GM18499 (cell line): ENCODE measurements around the gene ESCO1.
"Not testable (repeated sequence)": the region's sequence is repeated elsewhere in the genome, so short reads cannot be mapped to it uniquely, and the experiment has no call there.

Experiments
- ATAC-seq: cut with Tn5 transposase; IDR thresholded peaks from one replicate; pipeline ENCODE4 v1.9.1; 2021; ENCODE audit warnings: moderate number of reproducible peaks; ENCODE audit not compliant: insufficient read depth, unreplicated experiment

The ESCO1 gene

DNA sequence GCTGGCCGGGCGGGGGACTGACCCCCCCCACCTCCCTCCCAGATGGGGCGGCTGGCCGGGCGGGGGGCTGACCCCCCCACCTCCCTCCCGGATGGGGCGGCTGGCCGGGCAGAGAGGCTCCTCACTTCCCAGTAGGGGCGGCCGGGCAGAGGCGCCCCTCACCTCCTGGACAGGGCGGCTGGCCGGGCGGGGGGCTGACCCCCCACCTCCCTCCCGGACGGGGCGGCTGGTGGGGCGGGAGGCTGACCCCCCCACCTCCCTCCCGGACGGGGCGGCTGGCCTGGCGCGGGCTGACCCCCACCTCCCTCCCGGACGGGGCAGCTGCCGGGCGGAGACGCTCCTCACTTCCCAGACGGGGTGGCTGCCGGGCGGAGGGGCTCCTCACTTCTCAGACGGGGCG, 8.1 kb downstream of the ESCO1 start:
- ATAC-seq, result not testable (repeated sequence)

DNA sequence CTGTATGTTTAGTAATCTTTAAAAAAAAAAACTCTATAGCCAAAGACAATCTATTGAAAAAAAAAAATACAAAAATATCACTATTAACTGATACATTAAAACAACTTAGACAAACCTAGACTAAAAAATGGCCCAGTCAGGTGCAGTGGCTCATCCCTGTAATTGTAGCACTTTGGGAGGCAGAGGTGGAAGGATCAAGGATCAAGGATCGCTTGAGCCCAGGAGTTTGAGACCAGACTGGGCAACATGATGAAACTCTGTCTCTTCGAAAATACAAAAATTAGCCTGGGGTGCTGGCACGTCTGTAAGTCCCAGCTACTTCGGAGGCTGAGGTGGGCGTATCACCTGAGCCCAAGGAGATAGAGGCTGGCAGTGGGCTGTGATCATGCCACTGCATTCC, 16.1 kb downstream of the ESCO1 start:
- ATAC-seq, result no peak

DNA sequence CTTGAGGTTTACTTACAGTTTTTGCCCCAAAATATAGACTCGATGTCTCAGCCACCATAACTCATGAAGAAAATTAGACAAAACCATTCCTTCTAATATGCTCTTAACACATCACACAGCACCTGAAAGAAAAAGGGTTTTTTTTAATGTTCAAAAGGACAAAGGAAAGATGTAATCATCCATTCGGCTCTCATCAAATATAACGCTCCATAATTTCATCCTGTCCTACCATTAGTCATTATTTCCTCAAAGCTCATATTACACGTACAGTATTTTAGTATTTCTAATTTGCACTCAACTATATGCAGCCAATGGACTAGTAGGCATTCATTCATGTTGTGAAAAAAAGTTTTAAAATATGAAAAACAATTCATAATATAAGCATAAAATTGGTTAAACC, 24.8 kb downstream of the ESCO1 start:
- ATAC-seq, result no peak

DNA sequence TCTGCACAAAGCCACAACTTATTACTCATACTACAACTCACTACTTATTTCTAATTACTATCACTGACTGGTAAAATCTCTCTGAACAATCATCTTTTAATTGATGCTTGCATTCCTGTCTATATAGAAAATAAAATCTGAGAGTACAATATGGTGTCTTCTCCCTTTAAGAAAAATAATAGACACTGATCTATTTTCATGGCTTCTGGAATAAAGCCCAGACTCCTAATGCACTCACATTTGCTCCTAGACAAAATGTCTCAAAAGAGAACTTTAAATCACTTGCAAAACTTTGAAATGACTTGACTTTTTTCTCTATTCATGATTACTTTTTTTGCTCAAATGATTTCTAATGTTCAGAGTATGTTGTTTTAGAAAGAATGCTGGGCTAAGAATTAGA, 28.7 kb downstream of the ESCO1 start:
- no peak for ATAC-seq

DNA sequence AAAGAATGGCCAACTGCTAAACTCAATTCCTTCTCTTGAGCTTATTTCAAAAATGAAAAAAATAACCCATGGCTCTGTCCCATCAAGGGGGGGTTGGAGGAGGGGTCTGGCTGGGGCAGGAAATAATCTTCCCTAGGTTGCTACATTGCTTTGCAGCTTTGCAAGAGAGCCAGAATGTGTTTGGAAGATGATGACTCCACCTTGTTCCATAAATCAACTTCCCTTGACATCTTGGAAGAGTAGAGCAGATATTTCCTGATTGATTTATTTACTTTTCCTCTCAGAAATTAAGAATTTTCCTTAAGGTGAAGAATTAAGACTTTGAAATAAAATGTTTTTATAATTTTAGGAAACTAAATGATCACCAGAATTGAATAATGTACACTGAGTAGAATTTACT, 41.3 kb downstream of the ESCO1 start:
- no peak for ATAC-seq

DNA sequence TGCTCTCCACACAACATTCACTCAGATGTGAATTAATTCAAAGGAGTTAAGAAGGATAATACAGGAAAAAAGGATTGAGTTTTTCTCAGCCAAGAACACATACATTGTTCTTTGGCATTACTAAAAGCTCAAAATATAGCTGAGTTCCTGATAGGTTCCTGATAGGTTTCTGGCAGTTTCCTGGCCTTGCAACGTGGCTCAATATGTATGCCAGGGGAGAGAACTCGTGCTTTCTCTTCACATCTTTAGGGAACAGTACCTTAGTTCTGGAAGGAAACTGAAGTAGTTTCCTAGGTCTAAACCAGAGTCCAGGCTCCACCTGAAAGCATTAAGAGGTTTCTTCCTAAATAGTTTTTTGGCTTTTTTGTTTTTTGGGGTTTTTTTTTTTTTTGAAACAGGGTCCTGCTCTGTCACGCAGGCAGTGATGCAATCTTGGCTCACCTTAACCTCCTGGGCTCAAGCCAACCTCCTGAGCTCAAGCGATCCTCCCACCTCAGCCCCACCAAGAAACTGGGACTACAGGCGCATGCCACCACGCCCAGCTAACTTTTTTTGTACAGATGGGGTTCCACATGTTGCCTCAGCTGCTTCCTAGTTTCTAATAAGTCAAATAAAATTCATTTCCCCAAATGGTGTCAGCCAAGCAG, 42.8 kb downstream of the ESCO1 start:
- ATAC-seq, result no peak

DNA sequence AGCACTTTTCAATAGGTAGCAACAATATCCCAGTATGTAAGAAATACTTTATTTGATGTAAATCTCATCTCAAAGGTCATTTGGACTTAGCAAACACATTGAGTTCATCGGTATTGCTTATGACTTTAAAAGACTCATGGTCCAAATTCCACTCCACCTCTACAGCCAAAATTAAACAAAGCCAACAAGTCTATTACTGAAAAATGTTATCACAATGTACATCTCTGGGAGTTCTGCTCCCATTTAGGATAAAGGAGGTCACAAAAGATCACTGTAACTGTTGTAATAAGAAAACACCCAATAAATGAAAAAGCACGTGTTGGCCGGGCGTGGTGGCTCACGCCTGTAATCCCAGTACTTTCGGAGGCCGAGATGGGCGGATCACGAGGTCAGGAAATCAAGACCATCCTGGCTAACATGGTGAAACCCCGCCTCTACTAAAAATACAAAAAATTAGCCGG, 50.0 kb downstream of the ESCO1 start:
- no peak for ATAC-seq

DNA sequence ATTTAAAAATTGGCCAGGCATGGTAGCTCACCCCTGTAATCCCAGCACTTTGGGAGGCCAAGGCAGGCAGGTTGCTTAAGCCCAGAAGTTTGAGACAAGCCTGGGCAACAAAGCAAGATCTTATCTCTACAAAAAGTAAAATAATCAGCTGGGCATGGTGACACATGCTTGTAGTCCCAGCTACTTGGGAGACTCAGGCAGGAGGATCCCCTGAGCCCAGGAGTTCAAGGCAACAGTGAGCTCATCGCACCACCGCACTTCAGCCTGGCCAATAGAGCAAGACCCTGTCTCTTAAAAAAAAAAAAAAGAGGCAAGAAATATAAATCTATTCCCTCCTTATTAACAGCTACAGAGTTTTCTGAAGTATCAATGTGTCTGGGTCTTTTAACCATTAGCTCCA, 51.9 kb downstream of the ESCO1 start:
- no peak for ATAC-seq

DNA sequence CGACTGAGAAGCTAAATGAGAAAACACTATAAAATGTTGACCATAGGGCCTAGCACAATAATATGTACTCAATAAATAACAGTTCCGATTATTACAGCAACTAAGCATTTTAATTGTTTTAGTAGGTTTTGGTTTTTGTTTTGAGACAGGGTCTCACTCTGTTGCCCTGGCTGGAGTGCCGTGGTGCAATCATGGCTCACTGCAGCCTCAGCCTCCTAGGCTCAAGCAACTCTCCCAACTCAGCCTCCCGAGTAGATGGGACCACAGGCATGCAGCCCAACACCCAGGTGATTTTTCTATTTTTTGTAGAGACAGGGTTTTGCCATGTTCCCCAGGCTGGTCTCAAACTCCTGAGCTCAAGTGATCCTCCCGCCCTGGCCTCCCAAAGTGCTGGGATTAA, 54.1 kb downstream of the ESCO1 start:
- no peak for ATAC-seq

DNA sequence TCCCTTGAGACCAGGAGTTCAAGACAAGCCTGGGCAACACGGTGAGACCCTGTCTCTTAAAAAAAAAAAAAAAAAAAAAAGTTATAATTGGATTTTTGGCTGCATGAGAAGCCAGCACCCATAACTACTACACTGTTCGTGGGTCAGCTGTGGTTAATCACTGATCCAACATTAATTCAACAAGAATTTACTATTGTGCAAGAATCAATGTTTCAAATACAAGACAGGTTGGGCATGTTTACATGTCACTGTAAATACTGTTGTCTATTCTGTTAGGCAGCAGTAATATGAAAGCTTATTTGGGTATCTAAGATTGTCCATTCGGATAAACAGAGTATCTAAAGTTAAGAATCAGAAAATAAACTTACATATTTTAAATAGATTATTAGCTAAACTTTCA, 62.3 kb downstream of the ESCO1 start:
- no peak for ATAC-seq

DNA sequence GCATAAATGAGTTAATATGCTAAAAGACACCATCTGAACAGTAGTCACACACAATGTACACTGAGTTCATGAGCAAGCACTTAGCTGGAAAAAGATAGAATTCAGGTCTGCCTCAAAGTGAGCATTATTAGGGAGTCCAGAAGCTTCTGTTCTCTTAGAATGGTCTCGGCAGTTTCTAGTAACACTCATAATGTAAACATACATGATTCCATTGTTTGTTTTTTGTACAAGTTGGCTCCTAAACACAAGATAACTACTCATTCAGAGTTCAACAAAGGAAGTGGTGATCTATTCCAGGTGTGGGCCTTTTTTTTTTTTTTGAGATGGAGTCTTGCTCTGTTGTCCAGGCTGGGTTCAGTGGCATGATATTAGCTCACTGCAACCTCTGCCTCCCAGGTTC, 66.2 kb downstream of the ESCO1 start:
- no peak for ATAC-seq

DNA sequence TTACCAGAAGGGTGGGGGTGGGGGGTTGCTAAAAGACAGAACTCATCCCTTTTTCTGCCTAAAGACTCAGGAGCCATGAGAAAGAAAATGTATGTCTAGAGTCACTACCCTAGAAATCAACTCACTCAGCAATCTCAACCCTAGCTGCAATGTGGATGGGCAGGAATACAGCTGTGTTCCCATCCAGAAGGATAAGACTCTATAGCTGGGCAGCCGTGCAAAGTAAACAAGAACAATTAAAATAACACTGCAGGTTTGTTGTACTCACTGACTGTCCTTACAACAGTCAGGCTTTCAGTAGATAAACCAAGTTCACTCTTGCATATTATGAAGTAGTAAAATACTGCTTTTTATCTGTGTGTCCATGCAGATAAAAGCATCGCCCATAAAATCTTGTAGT, 74.0 kb downstream of the ESCO1 start:
- no peak for ATAC-seq

DNA sequence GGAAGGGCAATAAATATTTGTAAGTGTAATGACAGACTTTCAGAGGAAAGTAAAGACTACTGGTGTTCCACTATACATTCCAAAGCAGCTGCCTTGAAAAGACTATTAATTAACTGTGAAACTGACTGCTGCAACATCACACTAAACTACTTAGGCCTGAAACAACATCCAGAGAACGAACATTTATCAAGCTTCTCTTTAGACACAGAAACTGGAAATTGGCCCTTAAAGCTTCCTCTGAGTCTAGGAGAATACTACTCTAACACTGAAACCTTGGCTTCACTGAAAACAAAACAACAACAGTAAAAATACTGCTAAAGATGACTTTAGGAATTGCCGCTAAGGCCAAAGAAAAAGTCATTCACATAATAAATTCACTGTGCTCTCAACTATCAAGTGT, 74.6 kb downstream of the ESCO1 start:
- ATAC-seq, result no peak

DNA sequence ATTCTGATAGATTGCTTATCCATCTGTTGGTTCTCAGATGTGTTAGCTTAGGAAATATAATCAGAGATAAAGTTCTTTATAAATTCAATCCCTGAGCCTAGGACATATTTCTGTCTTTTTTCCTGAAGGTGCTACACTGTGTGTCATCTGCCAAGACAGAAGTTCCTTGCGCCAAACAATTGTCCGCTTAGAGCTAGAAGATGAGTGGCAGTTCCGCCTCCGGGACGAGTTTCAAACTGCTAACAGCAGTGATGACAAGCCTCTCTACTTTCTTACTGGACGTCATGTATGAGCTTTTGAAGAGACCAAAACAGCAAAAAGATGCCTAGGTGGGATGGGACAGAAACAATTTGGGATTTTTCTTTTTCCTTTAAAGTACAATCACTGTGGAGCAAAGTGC, 78.0 kb downstream of the ESCO1 start:
- no peak for ATAC-seq

DNA sequence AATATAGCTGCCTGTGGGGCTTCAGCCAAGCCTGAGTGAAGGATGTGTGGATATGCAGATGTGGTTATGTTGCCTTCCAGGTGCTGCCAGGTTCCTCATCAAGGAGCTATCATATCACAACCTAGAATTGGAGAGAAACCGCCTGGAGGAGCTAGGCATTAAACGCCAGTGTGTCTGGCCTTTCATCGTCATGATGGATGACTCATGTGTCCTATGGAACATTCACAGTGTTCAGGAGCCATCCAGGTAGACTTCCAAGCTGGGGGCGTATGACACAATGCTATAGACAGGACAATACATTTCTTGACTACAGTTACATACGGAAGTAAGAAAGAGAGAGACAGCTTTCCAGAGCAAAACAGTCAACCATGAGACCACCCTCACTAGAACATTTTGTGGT, 86.8 kb downstream of the ESCO1 start:
- ATAC-seq, result no peak

DNA sequence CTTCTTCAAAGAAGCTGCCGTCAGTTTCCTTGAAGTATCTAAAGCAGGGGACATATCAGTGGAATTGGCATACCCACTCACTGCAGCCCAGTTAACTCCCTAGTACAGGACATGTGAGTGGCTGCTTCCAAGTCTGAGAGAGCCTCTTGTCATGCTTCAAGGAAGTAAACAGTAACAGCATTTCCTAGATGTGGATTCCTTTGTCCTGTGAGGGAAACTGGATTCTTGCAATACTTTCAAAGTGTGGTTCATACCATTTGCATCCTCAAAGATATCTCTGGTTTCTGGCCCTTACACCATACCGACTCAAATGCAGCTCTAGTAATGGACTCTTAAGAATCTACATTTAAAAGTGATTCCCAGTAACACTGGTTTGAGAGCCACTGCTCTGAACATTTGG, 87.2 kb downstream of the ESCO1 start:
- ATAC-seq, result no peak

DNA sequence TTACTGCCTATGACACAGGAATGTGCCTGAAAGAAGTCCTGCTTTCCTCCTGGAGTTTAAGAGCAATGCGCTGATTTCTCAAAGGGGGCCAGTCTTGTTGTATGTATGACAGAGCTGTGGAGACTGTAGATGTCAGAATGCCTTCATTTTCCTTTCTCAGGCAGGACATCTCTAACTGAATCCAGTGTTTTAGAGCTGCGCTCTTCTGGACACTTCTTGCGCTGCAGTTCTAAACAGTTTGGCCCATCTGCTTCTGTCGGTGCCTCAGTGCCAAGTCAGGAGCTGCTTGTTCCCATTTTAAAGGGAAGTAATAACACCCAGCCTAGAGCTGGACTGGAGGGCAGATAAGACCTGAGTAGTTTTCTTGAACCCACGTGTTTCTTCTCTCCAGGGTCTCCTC, 91.4 kb downstream of the ESCO1 start:
- no peak for ATAC-seq

DNA sequence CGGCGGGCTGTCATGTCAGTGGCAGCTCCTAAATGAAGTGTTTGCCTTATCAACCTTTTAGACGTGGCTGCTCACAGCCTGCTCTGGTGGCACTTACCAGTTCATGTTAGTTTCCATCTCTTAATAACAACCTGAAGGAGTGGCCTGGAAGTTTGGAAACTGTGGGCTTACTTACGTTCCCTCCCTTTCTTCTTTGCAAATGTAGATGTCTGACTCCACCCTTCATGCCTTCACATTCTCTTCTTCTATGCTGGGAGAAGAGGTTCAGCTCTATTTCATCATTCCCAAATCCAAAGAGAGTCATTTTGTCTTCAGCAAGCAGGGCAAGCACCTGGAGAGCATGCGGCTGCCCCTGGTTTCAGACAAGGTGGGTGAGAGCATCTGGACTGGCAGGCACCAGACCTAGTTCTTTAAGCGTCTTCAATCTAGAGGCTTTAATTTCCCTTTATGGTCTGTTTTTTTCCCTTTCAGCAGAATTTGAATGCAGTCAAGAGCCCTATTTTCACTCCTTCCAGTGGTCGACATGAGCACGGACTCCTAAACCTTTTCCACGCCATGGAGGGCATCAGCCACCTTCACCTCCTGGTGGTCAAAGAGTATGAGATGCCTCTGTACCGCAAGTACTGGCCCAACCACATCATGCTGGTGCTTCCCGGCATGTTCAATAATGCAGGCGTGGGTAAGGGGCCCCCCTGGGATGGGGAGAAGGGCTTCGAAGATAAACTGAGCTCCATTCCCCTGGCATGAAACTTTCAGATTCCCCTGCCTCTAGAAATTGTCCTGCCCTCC, 92.4 kb downstream of the ESCO1 start:
- ATAC-seq, result no peak

DNA sequence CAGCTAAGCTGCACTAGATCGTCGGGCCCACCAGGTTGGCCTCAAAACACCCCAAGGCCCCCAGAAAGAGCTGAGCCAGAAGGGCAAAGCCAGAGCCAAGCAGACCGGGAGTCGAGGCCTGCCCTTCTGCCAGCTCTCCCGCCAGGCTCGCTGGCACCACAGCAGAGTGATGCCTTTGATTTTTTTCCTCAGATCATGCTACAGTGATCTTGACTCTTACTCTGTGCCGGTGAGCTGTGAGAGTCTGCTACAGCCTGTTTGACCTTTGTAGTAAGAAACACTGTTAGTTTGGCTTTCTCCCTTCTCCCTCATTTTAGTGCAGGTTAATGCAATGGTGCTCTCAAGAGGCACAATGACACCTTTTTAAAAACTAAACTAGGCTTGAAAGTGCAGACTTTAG, 97.8 kb downstream of the ESCO1 start:
- no peak for ATAC-seq

DNA sequence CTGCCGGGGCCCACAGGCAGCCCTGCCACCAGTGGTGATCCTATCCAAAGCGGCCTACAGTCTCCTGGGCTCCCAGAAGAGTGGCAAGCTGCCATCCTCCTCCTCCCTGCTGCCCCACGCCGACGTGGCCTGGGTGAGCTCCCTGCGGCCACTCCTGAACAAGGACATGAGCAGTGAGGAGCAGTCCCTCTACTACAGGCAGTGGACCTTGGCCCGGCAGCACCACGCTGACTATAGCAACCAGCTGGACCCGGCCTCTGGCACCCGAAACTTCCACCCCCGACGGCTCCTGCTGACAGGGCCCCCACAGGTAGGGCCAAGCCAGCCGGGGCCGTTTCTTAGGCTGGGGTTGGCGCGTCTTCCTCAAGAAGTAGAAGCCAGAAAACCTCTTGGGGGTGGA, 100.5 kb downstream of the ESCO1 start:
- no peak for ATAC-seq

DNA sequence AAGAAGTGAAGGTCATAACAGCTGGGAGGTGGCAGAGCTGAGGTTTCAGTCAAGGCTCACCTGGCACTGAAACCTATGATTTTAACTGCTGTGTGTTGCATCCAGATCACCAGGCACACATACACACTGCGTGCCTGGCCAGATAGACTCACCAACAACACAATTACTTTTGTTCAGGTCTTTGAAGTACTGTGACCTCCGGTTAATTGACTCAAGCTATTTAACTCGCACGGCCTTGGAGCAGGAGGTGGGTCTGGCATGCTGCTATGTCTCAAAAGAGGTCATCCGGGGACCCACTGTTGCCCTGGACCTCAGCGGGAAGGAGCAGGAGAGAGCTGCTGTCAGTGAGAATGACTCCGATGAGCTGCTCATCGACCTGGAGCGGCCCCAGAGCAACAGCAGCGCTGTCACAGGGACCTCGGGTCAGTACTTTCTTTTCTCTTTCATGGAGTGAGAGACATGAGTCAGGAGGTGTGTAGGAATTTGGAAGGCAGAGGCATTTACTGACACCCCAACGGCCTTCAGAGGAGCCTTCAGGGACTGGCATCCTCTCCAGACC, 104.1 kb downstream of the ESCO1 start:
- no peak for ATAC-seq

DNA sequence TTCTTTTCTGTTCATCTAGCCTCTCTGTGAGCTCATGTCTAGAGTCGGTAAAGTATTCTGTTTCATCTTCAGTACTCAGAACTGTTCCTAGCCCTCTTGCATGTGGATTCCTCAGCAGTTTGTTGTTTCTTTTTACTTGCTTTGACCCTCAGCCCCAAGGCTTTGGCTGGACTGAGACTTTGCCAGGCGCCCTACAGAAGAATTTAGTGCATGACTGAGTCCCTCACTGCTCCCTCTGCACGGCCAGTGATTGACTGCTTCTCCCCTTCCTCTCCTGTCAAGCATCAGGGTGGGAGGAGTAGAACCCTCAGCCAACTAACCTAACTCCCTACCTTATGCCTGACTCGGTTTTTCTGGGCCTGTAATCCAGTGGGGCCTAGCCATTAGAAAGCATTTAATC, 109.8 kb downstream of the ESCO1 start:
- ATAC-seq, result no peak
